ENCODE results near the gene IFNL1. TPM values are rescaled to one million over a fixed set of nuclear protein-coding genes. Genes with fewer than 3 reads are reported as not detected.

Gene IFNL1
- polyA plus RNA-seq, 2 of the 4 experiments (the other 2 are of a cell fraction), result not detected

DNA sequence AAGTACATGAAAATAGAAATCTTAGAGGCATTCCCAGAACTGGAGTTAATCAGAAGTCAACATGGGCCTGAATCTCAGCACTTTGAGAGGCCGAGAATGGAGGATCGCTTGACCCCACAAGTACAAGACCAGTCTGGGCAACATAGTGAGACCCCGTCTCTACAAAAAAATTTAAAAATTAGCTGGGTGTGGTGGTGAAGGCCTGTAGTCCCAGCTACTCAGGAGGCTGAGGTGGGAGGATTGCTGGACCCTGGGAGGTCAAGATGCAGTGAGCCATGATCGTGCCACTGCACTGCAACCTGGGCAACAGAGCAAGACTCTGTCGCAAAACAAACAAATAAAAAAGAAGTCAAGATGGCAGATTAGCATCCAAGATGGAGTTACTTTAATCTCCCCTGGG is 19.5 kb upstream of the IFNL1 start:
- CTCF ChIA-PET, result interaction anchor here (0.6 to 1.6 kb wide), 4 partner anchors 11 to 167 kb away, joined by 3 to 4 read pairs (median 4); partner anchors contain the start of genes IFNL3 and SAMD4B
- no peak for ATAC-seq
- WGBS (ENCODE audit: missing lambda C conversion rate), result 78% methylated on average over 5 of the region's 5 CpGs
- H3K9me3 ChIP-seq, result peaks cover 6% of the 10 kb centered on the region
- no peak overlapping the region for H3K27ac ChIP-seq
- POLR2A ChIA-PET, result no interaction called here
- no peak for DNase-seq (ENCODE audit: low read depth in 1 of 2, low spot score in 1 of 2)
- H3K4me1 ChIP-seq, result peaks cover 3% of the 10 kb centered on the region; the same call in 1 of the 3 replicates
- H3K4me3 ChIP-seq, result no peak overlapping the region
- FAIRE-seq, result no peak
- no peak for TF ChIP-seq POLR2A (IDR thresholded peaks at IDR 0.05; ENCODE audit: low read length)
- TF ChIP-seq SMC3 (IDR thresholded peaks at IDR 0.05), result no peak
- TF ChIP-seq HEYL (CRISPR knock-in tag; IDR thresholded peaks at IDR 0.05), result no peak
- TF ChIP-seq HDAC2 (IDR thresholded peaks at IDR 0.05), result no peak
- no peak for TF ChIP-seq RNF2 (IDR thresholded peaks at IDR 0.05; ENCODE audit: borderline replicate concordance, low read depth)
- no peak for TF ChIP-seq RCOR1 (IDR thresholded peaks at IDR 0.05; ENCODE audit: low read depth, low read length)
- no peak for TF ChIP-seq FOSL2 (IDR thresholded peaks at IDR 0.05)
- TF ChIP-seq FOSL2 (CRISPR knock-in tag; IDR thresholded peaks at IDR 0.05), result no peak
- no peak for TF ChIP-seq HOXB13 (CRISPR knock-in tag; IDR thresholded peaks at IDR 0.05; ENCODE audit: low read depth)
- TF ChIP-seq, protein P1, sequence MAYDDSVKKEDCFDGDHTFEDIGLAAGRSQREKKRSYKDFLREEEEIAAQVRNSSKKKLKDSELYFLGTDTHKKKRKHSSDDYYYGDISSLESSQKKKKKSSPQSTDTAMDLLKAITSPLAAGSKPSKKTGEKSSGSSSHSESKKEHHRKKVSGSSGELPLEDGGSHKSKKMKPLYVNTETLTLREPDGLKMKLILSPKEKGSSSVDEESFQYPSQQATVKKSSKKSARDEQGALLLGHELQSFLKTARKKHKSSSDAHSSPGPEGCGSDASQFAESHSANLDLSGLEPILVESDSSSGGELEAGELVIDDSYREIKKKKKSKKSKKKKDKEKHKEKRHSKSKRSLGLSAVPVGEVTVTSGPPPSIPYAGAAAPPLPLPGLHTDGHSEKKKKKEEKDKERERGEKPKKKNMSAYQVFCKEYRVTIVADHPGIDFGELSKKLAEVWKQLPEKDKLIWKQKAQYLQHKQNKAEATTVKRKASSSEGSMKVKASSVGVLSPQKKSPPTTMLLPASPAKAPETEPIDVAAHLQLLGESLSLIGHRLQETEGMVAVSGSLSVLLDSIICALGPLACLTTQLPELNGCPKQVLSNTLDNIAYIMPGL (CRISPR knock-in tag; IDR thresholded peaks at IDR 0.05; ENCODE audit: borderline replicate concordance), result no peak
- no peak for TF ChIP-seq SREBF2 (IDR thresholded peaks at IDR 0.05)
- TF ChIP-seq JUN (IDR thresholded peaks at IDR 0.05), result no peak
- no peak overlapping the region for H3K4me2 ChIP-seq

DNA sequence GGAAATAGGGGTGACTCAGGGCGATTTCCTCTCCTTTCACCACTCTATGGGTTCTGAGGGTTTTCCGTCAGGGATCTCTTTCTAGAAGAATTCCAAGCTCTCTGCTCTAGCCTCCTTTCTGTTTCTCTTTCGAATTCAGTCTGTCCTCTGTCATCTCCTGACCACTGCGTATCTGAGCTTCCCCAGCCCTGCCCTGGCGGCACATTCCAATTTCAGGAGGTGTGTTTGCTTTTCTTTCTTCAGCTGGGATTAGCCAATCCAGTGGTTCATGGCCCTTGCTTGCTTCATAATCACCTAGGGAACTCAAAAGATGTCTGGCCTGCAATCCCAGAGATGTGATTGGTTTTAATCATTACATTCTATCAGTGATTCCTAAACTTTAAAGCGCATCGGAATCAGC is 18.6 kb upstream of the IFNL1 start:
- 0 out of 3 replicates have a peak overlapping the region, but pooled peaks have one; percentile 15 for H3K4me2 ChIP-seq
- FAIRE-seq, result no peak
- TF ChIP-seq HDAC2 (IDR thresholded peaks at IDR 0.05) (no peak), NPAS2 (CRISPR knock-in tag; IDR thresholded peaks at IDR 0.05; ENCODE audit: borderline replicate concordance) (no peak), POLR2A (IDR thresholded peaks at IDR 0.05; ENCODE audit: low read length) (no peak), EHMT2 (IDR thresholded peaks at IDR 0.05; ENCODE audit: low read depth) (no peak), POLR2AphosphoS2 (conservative IDR thresholded peaks at IDR 0.05; ENCODE audit: low read length) (no peak), RARB (CRISPR knock-in tag; IDR thresholded peaks at IDR 0.05) (no peak), ZSCAN20 (CRISPR knock-in tag; IDR thresholded peaks at IDR 0.05) (no peak), NR3C1 (IDR thresholded peaks at IDR 0.05) (no peak), CHD4 (IDR thresholded peaks at IDR 0.05; ENCODE audit: borderline replicate concordance) (no peak), EHF (CRISPR knock-in tag; IDR thresholded peaks at IDR 0.05) (no peak), CBX8 (IDR thresholded peaks at IDR 0.05) (no peak), ESRRA (IDR thresholded peaks at IDR 0.05; ENCODE audit: borderline replicate concordance, low read length) (no peak)
- TF ChIP-seq, protein P1 (CRISPR knock-in tag; IDR thresholded peaks at IDR 0.05; ENCODE audit: borderline replicate concordance), result no peak
- TF ChIP-seq, protein P2, sequence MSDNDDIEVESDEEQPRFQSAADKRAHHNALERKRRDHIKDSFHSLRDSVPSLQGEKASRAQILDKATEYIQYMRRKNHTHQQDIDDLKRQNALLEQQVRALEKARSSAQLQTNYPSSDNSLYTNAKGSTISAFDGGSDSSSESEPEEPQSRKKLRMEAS (IDR thresholded peaks at IDR 0.05), result no peak
- peaks cover 14% of the 10 kb centered on the region for H3K9me3 ChIP-seq
- WGBS (ENCODE audit: missing lambda C conversion rate), result 63% methylated on average over 7 of the region's 7 CpGs
- peak; percentile 55 to 69; a peak in 5 of 6 replicates for ATAC-seq
- peaks cover 3% of the 10 kb centered on the region; the same call in 1 of the 3 replicates for H3K4me1 ChIP-seq
- H3K4me3 ChIP-seq, result no peak overlapping the region
- H3K27ac ChIP-seq, result no peak overlapping the region
- ChIA-PET POLR2A (no interaction called here), CTCF (interaction anchor here (1.0 to 1.6 kb wide), 4 partner anchors 10 to 168 kb away, joined by 3 to 4 read pairs (median 4); partner anchors contain the start of gene IFNL3)
- peak in 1 of 2 experiments; percentile 61 for DNase-seq (ENCODE audit: low read depth in 1 of 2, low spot score in 1 of 2)
